H9 (cell line): ENCODE measurements around the gene KDM4C. TPM values are rescaled to one million over a fixed set of nuclear protein-coding genes. Genes with fewer than 3 reads are reported as not detected.

Experiments used
- DNase-seq: peaks from one replicate; pipeline ENCODE4 v3.0.0-alpha.2; 2017
- H2AFZ ChIP-seq: one replicate; pipeline ENCODE4 v1.6.1; 2013; ENCODE audit warnings: mild to moderate bottlenecking, low read length, control low read depth, moderate library complexity
- H2AK5ac ChIP-seq: 2 replicates; pipeline ENCODE4 v1.6.1; 2013; ENCODE audit warnings: low read length, control low read depth, mixed read lengths; ENCODE audit not compliant: insufficient read length
- H2BK120ac ChIP-seq: one replicate; pipeline ENCODE4 v1.6.1; 2013; ENCODE audit warnings: low read depth, mild to moderate bottlenecking, low read length, control low read depth, inconsistent platforms; ENCODE audit not compliant: poor library complexity, severe bottlenecking
- H2BK12ac ChIP-seq: 2 replicates; pipeline ENCODE4 v1.6.1; 2013; ENCODE audit warnings: low read length, control low read depth, mixed read lengths, low read depth; ENCODE audit not compliant: insufficient read length
- H2BK15ac ChIP-seq: 2 replicates; pipeline ENCODE4 v1.6.1; 2013; ENCODE audit warnings: low read depth, low read length, control low read depth
- H2BK20ac ChIP-seq: one replicate; pipeline ENCODE4 v1.6.1; 2013; ENCODE audit warnings: low read depth, mild to moderate bottlenecking, low read length, control low read depth, inconsistent platforms; ENCODE audit not compliant: poor library complexity, severe bottlenecking
- H2BK5ac ChIP-seq: 2 replicates; pipeline ENCODE4 v1.6.1; 2013; ENCODE audit warnings: low read length, control low read depth, mixed read lengths; ENCODE audit not compliant: insufficient read length
- H3K14ac ChIP-seq: 2 replicates; pipeline ENCODE4 v1.6.1; 2013; ENCODE audit warnings: low read length, control low read depth; ENCODE audit not compliant: insufficient read depth
- H3K18ac ChIP-seq: 2 replicates; pipeline ENCODE4 v1.6.1; 2013; ENCODE audit warnings: low read depth, mild to moderate bottlenecking, mixed read lengths, low read length, control low read depth; ENCODE audit not compliant: insufficient read length
- H3K23ac ChIP-seq: 2 replicates; pipeline ENCODE4 v1.6.1; 2013; ENCODE audit warnings: low read length, control low read depth, mixed read lengths, low read depth; ENCODE audit not compliant: insufficient read length
- H3K23me2 ChIP-seq: 2 replicates; pipeline ENCODE4 v1.6.1; 2013; ENCODE audit warnings: low read depth, mild to moderate bottlenecking, mixed read lengths, low read length, control low read depth; ENCODE audit not compliant: insufficient read length, poor library complexity, severe bottlenecking
- H3K27ac ChIP-seq: 2 replicates; pipeline ENCODE4 v1.5.1; 2013; ENCODE audit warnings: low read length, control low read depth, mixed read lengths, low read depth; ENCODE audit not compliant: insufficient read length
- H3K27me3 ChIP-seq: 2 replicates; pipeline ENCODE4 v1.6.1; 2013; ENCODE audit warnings: low read length, control low read depth, inconsistent platforms; ENCODE audit not compliant: insufficient read depth
- H3K4ac ChIP-seq: 2 replicates; pipeline ENCODE4 v1.6.1; 2013; ENCODE audit warnings: low read depth, mild to moderate bottlenecking, control low read depth, inconsistent platforms, low read length, moderate library complexity
- H3K4me1 ChIP-seq: 2 replicates; pipeline ENCODE4 v1.6.1; 2013; ENCODE audit warnings: low read length, control low read depth, inconsistent platforms; ENCODE audit not compliant: insufficient read depth
- H3K4me2 ChIP-seq: 2 replicates; pipeline ENCODE4 v1.6.1; 2013; ENCODE audit warnings: low read length, control low read depth, mixed read lengths; ENCODE audit not compliant: insufficient read length, insufficient read depth
- H3K56ac ChIP-seq: 2 replicates; pipeline ENCODE4 v1.6.1; 2013; ENCODE audit warnings: low read depth, mild to moderate bottlenecking, mixed read lengths, low read length, control low read depth; ENCODE audit not compliant: insufficient read length
- H3K79me1 ChIP-seq: 2 replicates; pipeline ENCODE4 v1.6.1; 2013; ENCODE audit warnings: low read depth, mild to moderate bottlenecking, moderate library complexity, low read length, control low read depth, inconsistent platforms; ENCODE audit not compliant: insufficient read depth, poor library complexity, severe bottlenecking
- H3K79me2 ChIP-seq: 2 replicates; pipeline ENCODE4 v1.6.1; 2013; ENCODE audit warnings: low read length, control low read depth, inconsistent platforms; ENCODE audit not compliant: insufficient read depth
- H3K9ac ChIP-seq: 2 replicates; pipeline ENCODE4 v1.6.1; 2013; ENCODE audit warnings: low read length, control low read depth, mixed read lengths; ENCODE audit not compliant: insufficient read length; ENCODE audit errors: extremely low read depth
- H3K9me3 ChIP-seq: one replicate; pipeline ENCODE4 v1.6.1; 2013; ENCODE audit warnings: low read depth, low read length, inconsistent platforms; ENCODE audit not compliant: control insufficient read depth
- H3T11ph ChIP-seq: one replicate; pipeline ENCODE4 v1.6.1; 2013; ENCODE audit warnings: mild to moderate bottlenecking, low read length, control low read depth, inconsistent platforms
- H4K20me1 ChIP-seq: one replicate; pipeline ENCODE4 v1.6.1; 2013; ENCODE audit not compliant: control insufficient read depth, insufficient read length, insufficient read depth
- H4K5ac ChIP-seq: 2 replicates; pipeline ENCODE4 v1.6.1; 2013; ENCODE audit warnings: low read depth, mild to moderate bottlenecking, mixed read lengths, low read length, control low read depth; ENCODE audit not compliant: insufficient read length
- H4K8ac ChIP-seq: replicated peaks from 2 replicates; pipeline ENCODE4 v1.6.1; 2013; ENCODE audit warnings: low read length, control low read depth, mixed read lengths, low read depth; ENCODE audit not compliant: insufficient read length
- H4K91ac ChIP-seq: 2 replicates; pipeline ENCODE4 v1.6.1; 2013; ENCODE audit warnings: low read depth, mild to moderate bottlenecking, moderate library complexity, mixed read lengths, low read length, control low read depth; ENCODE audit not compliant: insufficient read length
- H3K27ac Mint-ChIP-seq, 3 experiments: 2 replicates in 2 of 3; 3 replicates in 1 of 3; pipeline ENCODE4 v1.8.0; 2020 to 2021; ENCODE audit warnings: mixed read lengths in 3 of 3, mild to moderate bottlenecking in 1 of 3, moderate library complexity in 1 of 3
- H3K27me3 Mint-ChIP-seq: 2 replicates; pipeline ENCODE4 v1.8.0; 2021; ENCODE audit warnings: low read depth, mild to moderate bottlenecking, moderate library complexity, mixed read lengths
- H3K36me3 Mint-ChIP-seq, 3 experiments: 2 replicates in 2 of 3; 3 replicates in 1 of 3; pipeline ENCODE4 v1.8.0; 2020 to 2021; ENCODE audit warnings: low read depth in 3 of 3, mixed read lengths in 3 of 3; ENCODE audit not compliant: insufficient read depth in 1 of 3
- H3K4me1 Mint-ChIP-seq, 2 experiments: 2 replicates each; pipeline ENCODE4 v1.8.0; 2020; ENCODE audit warnings: mixed read lengths in 2 of 2
- H3K4me3 Mint-ChIP-seq, 2 experiments: 2 replicates in 1 of 2; 3 replicates in 1 of 2; pipeline ENCODE4 v1.8.0; 2020 to 2021; ENCODE audit warnings: mild to moderate bottlenecking in 2 of 2, mixed read lengths in 2 of 2, moderate library complexity in 1 of 2
- H3K9me3 Mint-ChIP-seq, 2 experiments: 2 replicates in 1 of 2; 3 replicates in 1 of 2; pipeline ENCODE4 v1.8.0; 2020; ENCODE audit warnings: mild to moderate bottlenecking in 2 of 2, mixed read lengths in 2 of 2, moderate library complexity in 1 of 2
- WGBS: extraction: QIAGEN DNeasy Blood & Tissue Kit; methylation state at CpG from one replicate; pipeline ENCODE4 v1.1.7; 2013; ENCODE audit warnings: missing lambda C conversion rate, low lambda C conversion rate, mixed read lengths; ENCODE audit not compliant: insufficient read length; ENCODE audit errors: extremely low coverage; 5-methylcytosine and 5-hydroxymethylcytosine counted together
- total RNA-seq: library from RNA; stranded (reverse); gene quantifications from 2 replicates; pipeline ENCODE4 v1.2.1, GENCODE V29; 2021
- TF ChIP-seq, protein P1 (sequence below): fragments of 200-600 bp; sonication (generic); conservative IDR thresholded peaks from 3 replicates; pipeline ENCODE4 v1.8.0; 2021; ENCODE audit warnings: antibody characterized with exemption, mild to moderate bottlenecking

KDM4C gene
- total RNA-seq, 1 experiment from 2014 or later, result 24.0 TPM

DNA sequence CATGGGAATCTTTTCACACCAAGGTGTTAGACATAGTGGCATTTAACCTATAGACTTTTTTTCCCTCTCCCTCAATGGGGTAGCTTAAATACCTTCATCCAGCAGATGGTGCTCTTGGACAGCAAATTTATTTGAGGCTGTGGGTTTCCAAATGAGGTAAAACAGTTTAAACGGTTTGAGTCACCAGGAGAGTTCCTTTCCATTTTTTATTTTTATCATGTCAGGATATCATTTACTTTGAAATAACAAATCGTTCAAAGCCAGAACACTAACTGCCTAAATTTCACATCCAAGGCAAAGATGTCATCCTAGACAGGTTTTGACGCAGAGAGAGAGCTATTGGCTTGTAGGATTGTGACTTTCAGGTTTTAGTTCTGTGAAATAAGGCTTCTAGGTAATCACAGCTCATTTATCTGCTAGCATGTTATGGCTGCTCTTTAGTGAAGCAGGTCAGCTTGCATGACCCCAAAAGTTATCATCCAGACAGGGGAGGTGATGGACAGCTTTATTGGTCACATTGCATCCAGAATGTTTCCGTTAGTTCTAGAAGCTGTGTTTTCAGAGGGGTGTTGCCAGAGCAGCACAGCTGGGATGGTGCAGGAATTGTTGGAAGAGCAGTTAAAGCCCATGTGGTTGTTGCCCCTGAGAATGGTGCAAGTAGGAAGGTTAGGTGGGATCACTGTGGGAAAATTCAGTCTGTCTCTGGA is 69.8 kb downstream of the KDM4C start:
- H3K79me1 ChIP-seq, result no peaks in the 10 kb centered on the region
- no CpG with 5 or more reads among the region's 4 CpGs for WGBS
- H3K4me1 ChIP-seq, result peaks cover 4% of the 10 kb centered on the region; the same call in 1 of the 2 replicates
- H3K4ac ChIP-seq, result no peak overlapping the region
- H3K18ac ChIP-seq, result no peak overlapping the region
- H2AK5ac ChIP-seq, result no peak overlapping the region
- no peak overlapping the region for H3K56ac ChIP-seq
- H3K23ac ChIP-seq, result no peak overlapping the region
- no peak overlapping the region for H4K8ac ChIP-seq
- H3K36me3 Mint-ChIP-seq, result peaks cover 20 to 27% (median 24%) of the 10 kb centered on the region in 3 experiments
- no peak for DNase-seq
- no peak overlapping the region for H2AFZ ChIP-seq
- H2BK15ac ChIP-seq, result no peak overlapping the region
- H2BK120ac ChIP-seq, result no peak overlapping the region
- no peak overlapping the region for H3K4me3 Mint-ChIP-seq
- no peak overlapping the region for H3K4me2 ChIP-seq
- H3K4me1 Mint-ChIP-seq, result peaks cover 10 to 15% of the 10 kb centered on the region in 2 experiments
- no peaks in the 10 kb centered on the region for H3K27me3 ChIP-seq
- H3K14ac ChIP-seq, result no peak overlapping the region
- no peak overlapping the region for H4K91ac ChIP-seq
- 0 out of 2 replicates have a peak, but pooled peaks cover 2% of the 10 kb centered on the region for H3K79me2 ChIP-seq
- peaks cover 3 to 7% of the 10 kb centered on the region in 2 experiments; a peak in 4 of 5 replicates for H3K9me3 Mint-ChIP-seq
- no peak overlapping the region for H2BK20ac ChIP-seq
- H3K23me2 ChIP-seq, result no peaks in the 10 kb centered on the region
- H3K27ac ChIP-seq, result no peak overlapping the region
- peak overlapping the region; percentile 65 to 72 (median 71); a peak in 4 of 7 replicates for H3K27ac Mint-ChIP-seq
- H2BK5ac ChIP-seq, result no peak overlapping the region
- H4K20me1 ChIP-seq, result no peaks in the 10 kb centered on the region
- H2BK12ac ChIP-seq, result no peak overlapping the region
- no peaks in the 10 kb centered on the region for H3K27me3 Mint-ChIP-seq
- TF ChIP-seq, protein P1, sequence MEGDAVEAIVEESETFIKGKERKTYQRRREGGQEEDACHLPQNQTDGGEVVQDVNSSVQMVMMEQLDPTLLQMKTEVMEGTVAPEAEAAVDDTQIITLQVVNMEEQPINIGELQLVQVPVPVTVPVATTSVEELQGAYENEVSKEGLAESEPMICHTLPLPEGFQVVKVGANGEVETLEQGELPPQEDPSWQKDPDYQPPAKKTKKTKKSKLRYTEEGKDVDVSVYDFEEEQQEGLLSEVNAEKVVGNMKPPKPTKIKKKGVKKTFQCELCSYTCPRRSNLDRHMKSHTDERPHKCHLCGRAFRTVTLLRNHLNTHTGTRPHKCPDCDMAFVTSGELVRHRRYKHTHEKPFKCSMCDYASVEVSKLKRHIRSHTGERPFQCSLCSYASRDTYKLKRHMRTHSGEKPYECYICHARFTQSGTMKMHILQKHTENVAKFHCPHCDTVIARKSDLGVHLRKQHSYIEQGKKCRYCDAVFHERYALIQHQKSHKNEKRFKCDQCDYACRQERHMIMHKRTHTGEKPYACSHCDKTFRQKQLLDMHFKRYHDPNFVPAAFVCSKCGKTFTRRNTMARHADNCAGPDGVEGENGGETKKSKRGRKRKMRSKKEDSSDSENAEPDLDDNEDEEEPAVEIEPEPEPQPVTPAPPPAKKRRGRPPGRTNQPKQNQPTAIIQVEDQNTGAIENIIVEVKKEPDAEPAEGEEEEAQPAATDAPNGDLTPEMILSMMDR, result peak; percentile 84
- H3K9me3 ChIP-seq, result no peaks in the 10 kb centered on the region
- H4K5ac ChIP-seq, result no peak overlapping the region
- no peak overlapping the region for H3K9ac ChIP-seq
- no peak overlapping the region for H3T11ph ChIP-seq
